HCT116 (cell line): ENCODE data around the gene STK35. TPM values are rescaled to one million over a fixed set of nuclear protein-coding genes. Genes with fewer than 3 reads are reported as not detected.

Source experiments
- ATAC-seq: fragments of 200-7000 bp; cut with Tn5 transposase; 2 replicates; pipeline ENCODE4 v1.9.1; 2020; ENCODE audit warnings: mild to moderate bottlenecking, moderate library complexity
- BruUV-seq: library from RNA; stranded (reverse); fragments of 400-500 nt; replicated peaks from 2 replicates; lab custom pipeline; 2021; lab: Mats Ljungman, UMichigan
- CTCF ChIA-PET: fragments of 300-600 bp; sonication (Branson Sonifier 250); formaldehyde crosslinking; loops from one replicate; lab custom pipeline; 2021; ENCODE audit warnings: antibody characterized with exemption; lab: Charles Lee
- POLR2A ChIA-PET: fragments of 300-600, 350-600 bp; sonication (Branson Sonifier 250); formaldehyde crosslinking; loops from one replicate; lab custom pipeline; 2021; ENCODE audit warnings: antibody characterized with exemption; lab: Charles Lee
- RAD21 ChIA-PET, 2 experiments: fragments of 300-600 bp; sonication (Branson Sonifier 250); formaldehyde crosslinking; loops; one replicate each; lab custom pipeline; 2023; ENCODE audit warnings: low total read pairs in 2 of 2; ENCODE audit not compliant: uncharacterized antibody in 2 of 2, unreplicated experiment in 2 of 2, low non-redundant PET in 1 of 2; lab: Charles Lee
- DNase-seq: peaks from one replicate; pipeline ENCODE4 v3.0.0-alpha.2; 2010; ENCODE audit warnings: low read depth, low spot score
- H2AFZ ChIP-seq: fragments of 200-600 bp; shearing (Covaris generic), sonication (generic); 2 replicates; pipeline ENCODE4 v1.6.1; 2017; ENCODE audit warnings: low read depth, mixed run types, mixed read lengths, antibody characterized with exemption, low read length; ENCODE audit not compliant: poor library complexity, severe bottlenecking
- H3K27ac ChIP-seq: 2 replicates; pipeline ENCODE4 v1.5.1; 2012; ENCODE audit warnings: low read depth, low read length
- H3K27me3 ChIP-seq: fragments of 200-600 bp; sonication (generic); 2 replicates; pipeline ENCODE4 v1.6.1; 2016; ENCODE audit warnings: mixed run types, low read length, mixed read lengths; ENCODE audit not compliant: insufficient read depth
- H3K36me3 ChIP-seq, 2 experiments: fragments of 200-500 bp in 1 of 2; fragments of 200-600 bp in 1 of 2; sonication (Bioruptor generic) in 1 of 2; sonication (generic) in 1 of 2; 2 replicates each; pipeline versions ENCODE4 v1.5.1 to v1.6.1; 2014 to 2016; ENCODE audit warnings: low read length in 2 of 2, inconsistent platforms in 1 of 2, mixed read lengths in 1 of 2, mixed run types in 1 of 2; ENCODE audit not compliant: insufficient read depth in 2 of 2, control insufficient read depth in 1 of 2
- H3K4me1 ChIP-seq, 2 experiments: fragments of 200-600 bp in 1 of 2; sonication (generic) in 1 of 2; 2 replicates each; pipeline versions ENCODE4 v1.5.1 to v1.6.1; 2012 to 2017; ENCODE audit warnings: low read length in 2 of 2, inconsistent platforms in 1 of 2, mild to moderate bottlenecking in 1 of 2, mixed read lengths in 1 of 2, mixed run types in 1 of 2, moderate library complexity in 1 of 2; ENCODE audit not compliant: insufficient read depth in 2 of 2, control insufficient read depth in 1 of 2
- H3K4me2 ChIP-seq: fragments of 200-600 bp; sonication (generic); 2 replicates; pipeline ENCODE4 v1.6.1; 2017; ENCODE audit warnings: mixed run types, low read length, mixed read lengths
- H3K4me3 ChIP-seq, 2 experiments: fragments of 200-600 bp in 1 of 2; sonication (generic) in 1 of 2; replicated peaks in 1 of 2; 2 replicates each; pipeline ENCODE4 v1.5.1; 2011 to 2016; ENCODE audit warnings: low read length in 2 of 2, control low read depth in 1 of 2, low read depth in 1 of 2, mild to moderate bottlenecking in 1 of 2, mixed read lengths in 1 of 2, mixed run types in 1 of 2
- H3K79me2 ChIP-seq: fragments of 200-600 bp; sonication (generic); 2 replicates; pipeline ENCODE4 v1.6.1; 2017; ENCODE audit warnings: mild to moderate bottlenecking, mixed run types, low read length, moderate library complexity, mixed read lengths; ENCODE audit not compliant: insufficient read depth
- H3K9ac ChIP-seq: fragments of 200-600 bp; sonication (generic); 2 replicates; pipeline ENCODE4 v1.6.1; 2016; ENCODE audit warnings: low read length, mixed read lengths
- H3K9me2 ChIP-seq: fragments of 200-600 bp; sonication (generic), shearing (Covaris generic); 2 replicates; pipeline ENCODE4 v1.6.1; 2017; ENCODE audit warnings: mixed run types, mild to moderate bottlenecking, moderate library complexity; ENCODE audit not compliant: insufficient read depth
- H3K9me3 ChIP-seq, 2 experiments: fragments of 200-500 bp in 1 of 2; fragments of 200-600 bp in 1 of 2; sonication (Bioruptor generic) in 1 of 2; sonication (generic) in 1 of 2; 2 replicates each; pipeline ENCODE4 v1.6.1; 2014 to 2017; ENCODE audit warnings: low read length in 2 of 2, mixed read lengths in 2 of 2, inconsistent platforms in 1 of 2, low read depth in 1 of 2, mild to moderate bottlenecking in 1 of 2, mixed run types in 1 of 2, moderate library complexity in 1 of 2; ENCODE audit not compliant: control insufficient read depth in 1 of 2, insufficient read depth in 1 of 2
- H4K20me1 ChIP-seq: fragments of 200-600 bp; sonication (generic), shearing (Covaris generic); 2 replicates; pipeline ENCODE4 v1.6.1; 2017; ENCODE audit warnings: mixed run types, mild to moderate bottlenecking, moderate library complexity; ENCODE audit not compliant: insufficient read depth
- CEBPB ChIP-seq: IDR thresholded peaks from 2 replicates; pipeline ENCODE4 v1.6.1; 2012; ENCODE audit warnings: low read depth
- ELF1 ChIP-seq: IDR thresholded peaks from 2 replicates; pipeline ENCODE4 v1.6.1; 2012; ENCODE audit warnings: low read depth, borderline replicate concordance
- EZH2phosphoT487 ChIP-seq: fragments of 200-600 bp; IDR thresholded peaks from 2 replicates; pipeline ENCODE4 v1.6.1; 2018; ENCODE audit warnings: antibody characterized with exemption, borderline replicate concordance
- FOSL1 ChIP-seq: IDR thresholded peaks from 2 replicates; pipeline ENCODE4 v1.6.1; 2012; ENCODE audit warnings: low read depth
- JUND ChIP-seq: IDR thresholded peaks from 2 replicates; pipeline ENCODE4 v1.6.1; 2012
- POLR2AphosphoS5 ChIP-seq: IDR thresholded peaks from 2 replicates; pipeline ENCODE4 v1.6.1; 2011; ENCODE audit warnings: mild to moderate bottlenecking, low read depth, low read length, moderate library complexity
- SIN3A ChIP-seq: IDR thresholded peaks from 2 replicates; pipeline ENCODE4 v1.6.1; 2012; ENCODE audit warnings: low read depth
- SP1 ChIP-seq: IDR thresholded peaks from 2 replicates; pipeline ENCODE4 v1.6.1; 2012; ENCODE audit warnings: low read depth
- SRF ChIP-seq: IDR thresholded peaks from 2 replicates; pipeline ENCODE4 v1.6.1; 2012; ENCODE audit warnings: low read depth
- TCF7L2 ChIP-seq: IDR thresholded peaks from 2 replicates; pipeline ENCODE4 v1.7.0; 2011; ENCODE audit warnings: borderline replicate concordance, inconsistent platforms; ENCODE audit not compliant: insufficient read depth, insufficient read length; ENCODE audit errors: extremely low read depth
- YY1 ChIP-seq: IDR thresholded peaks from 2 replicates; pipeline ENCODE4 v1.6.1; 2011; ENCODE audit warnings: low read length, low read depth, moderate library complexity, mild to moderate bottlenecking; ENCODE audit not compliant: insufficient replicate concordance; ENCODE audit errors: extremely low read depth
- ZBTB33 ChIP-seq: IDR thresholded peaks from 2 replicates; pipeline ENCODE4 v1.6.1; 2011; ENCODE audit warnings: mild to moderate bottlenecking, low read length, moderate library complexity; ENCODE audit not compliant: insufficient replicate concordance; ENCODE audit errors: extremely low read depth
- ZNF274 ChIP-seq: fragments of 200-500 bp; sonication (Bioruptor generic); IDR thresholded peaks from 2 replicates; pipeline ENCODE4 v1.6.1; 2014; ENCODE audit warnings: mild to moderate bottlenecking, low read depth, low read length, inconsistent platforms
- intact Hi-C: fragments of 100-400 bp; cut with micrococcal nuclease; formaldehyde crosslinking; loops from 2 replicates; pipeline ENCODE4 v1.10.0; 2022
- total RNA-seq: library from RNA; stranded (reverse); gene quantifications from one replicate; pipeline ENCODE4 v1.2.1, GENCODE V29; 2021; ENCODE audit not compliant: unreplicated experiment

STK35 gene
- total RNA-seq, 1 experiment from 2014 or later = 32.8 TPM

DNA sequence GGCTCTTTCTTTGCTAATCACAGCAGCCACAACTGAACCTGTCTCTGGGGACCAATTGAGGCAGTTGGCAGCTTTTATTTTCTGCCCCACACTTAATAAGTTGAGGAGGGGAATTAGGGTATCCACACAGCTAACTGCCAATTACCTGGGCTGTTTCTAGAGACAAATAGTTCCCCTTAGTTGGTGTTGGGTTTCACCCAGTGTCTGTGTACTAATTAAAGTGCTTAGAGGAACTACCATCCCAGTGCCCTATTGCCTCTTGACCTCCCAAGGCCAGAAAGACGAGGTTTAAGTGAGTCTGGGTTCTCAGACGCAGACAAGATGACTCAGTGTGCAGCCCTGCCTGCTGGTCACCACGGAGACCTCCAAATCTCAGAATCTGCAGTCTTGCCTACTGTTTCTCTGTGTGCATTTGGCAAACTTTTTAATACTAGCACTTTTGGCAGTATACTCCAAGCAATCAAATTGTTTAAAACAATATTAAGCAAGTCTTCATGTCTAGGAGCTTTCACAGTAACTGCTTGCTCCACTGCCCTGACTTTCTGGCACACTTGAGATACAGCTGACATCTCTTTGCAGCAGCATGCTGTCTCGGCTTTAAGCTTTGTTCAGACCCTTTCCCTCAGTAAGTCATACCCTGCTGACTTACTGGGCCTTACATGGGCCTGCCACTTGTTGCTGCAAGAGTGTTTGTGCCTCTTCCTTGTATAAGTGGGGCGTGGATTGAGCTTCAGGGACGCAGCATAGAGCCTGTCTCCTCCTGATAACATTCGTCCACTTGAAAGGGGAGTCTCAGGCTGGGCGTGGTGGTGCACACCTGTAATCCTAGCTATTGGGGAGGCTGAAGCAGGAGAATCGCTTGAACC, 31.9 kb downstream of the STK35 start:
- H3K4me2 ChIP-seq = peak overlapping the region; percentile 69
- no peak overlapping the region for H3K27ac ChIP-seq
- no peaks in the 10 kb centered on the region for H3K27me3 ChIP-seq
- H4K20me1 ChIP-seq = peaks cover 10% of the 10 kb centered on the region; the same call in 1 of the 2 replicates
- ChIA-PET POLR2A (no interaction called here), CTCF (interaction anchor here (1.2 to 1.3 kb wide), 2 partner anchors 9 to 40 kb away, joined by 3 read pairs; no protein-coding TSS in a partner anchor), RAD21 (no interaction called here)
- peaks cover 90% of the 10 kb centered on the region for H3K79me2 ChIP-seq
- peaks cover 23 to 45% of the 10 kb centered on the region in 2 experiments for H3K4me1 ChIP-seq
- no peaks in the 10 kb centered on the region for H3K36me3 ChIP-seq
- intact Hi-C loops = no loop called here
- ATAC-seq = no peak
- H3K9ac ChIP-seq = no peak overlapping the region
- no peak for DNase-seq
- H2AFZ ChIP-seq = no peak overlapping the region
- no TSS peak for BruUV-seq
- H3K4me3 ChIP-seq = no peak overlapping the region
- no peaks in the 10 kb centered on the region for H3K9me2 ChIP-seq
- H3K9me3 ChIP-seq = no peaks in the 10 kb centered on the region
- TF ChIP-seq CEBPB (no peak), SP1 (no peak), JUND (no peak), SIN3A (no peak), SRF (no peak), ELF1 (no peak), ZBTB33 (no peak)

- no peak overlapping the region for H2AFZ ChIP-seq
- H3K4me2 ChIP-seq = no peak overlapping the region
- DNase-seq (no peak), ATAC-seq (no peak)
- TF ChIP-seq FOSL1 (no peak), EZH2phosphoT487 (no peak), SRF (no peak), JUND (no peak), ELF1 (no peak), YY1 (no peak), POLR2AphosphoS5 (no peak), ZNF274 (no peak), TCF7L2 (no peak)
- H3K9me2 ChIP-seq = no peaks in the 10 kb centered on the region
- H3K27ac ChIP-seq = no peak overlapping the region
- peaks cover 93% of the 10 kb centered on the region for H3K79me2 ChIP-seq
- intact Hi-C loops = no loop called here
- H3K9ac ChIP-seq = no peak overlapping the region
- ChIA-PET RAD21 (no interaction called here), POLR2A (no interaction called here), CTCF (no interaction called here)
- BruUV-seq = no TSS peak
- no peak overlapping the region for H3K4me3 ChIP-seq
- H3K36me3 ChIP-seq = no peaks in the 10 kb centered on the region
- no peaks in the 10 kb centered on the region for H3K9me3 ChIP-seq
- no peaks in the 10 kb centered on the region for H3K27me3 ChIP-seq
- H4K20me1 ChIP-seq = peaks cover 10% of the 10 kb centered on the region; the same call in 1 of the 2 replicates
- H3K4me1 ChIP-seq = peaks cover 23 to 38% of the 10 kb centered on the region in 2 experiments
Observed at GRCh38 chr20:2135013-2135412, 33.4 kb downstream of the STK35 start.
